ENCODE data around the gene RBMS1. TPM values are rescaled to one million over a fixed set of nuclear protein-coding genes. Genes with fewer than 3 reads are reported as not detected.

RBMS1 gene
- total and polyA plus RNA-seq, 2 of the 13 experiments (the other 11 are each of a cell fraction or from before 2014, with no cell fraction given): 55.5 to 110 TPM

- TF ChIP-seq ZBTB14 (CRISPR knock-in tag; IDR thresholded peaks at IDR 0.05): peak; percentile 34; the same call in 1 of the 2 replicates
- no peak for TF ChIP-seq PRMT3 (CRISPR knock-in tag; IDR thresholded peaks at IDR 0.05; ENCODE audit: borderline replicate concordance, low read depth)
- no peak for TF ChIP-seq TARDBP (CRISPR knock-in tag; IDR thresholded peaks at IDR 0.05)
- 0 out of 2 replicates have a peak, but pooled peaks have one; percentile 22 for TF ChIP-seq MTERF4 (CRISPR knock-in tag; IDR thresholded peaks at IDR 0.05)
- TF ChIP-seq IRF2 (CRISPR knock-in tag; IDR thresholded peaks at IDR 0.05): no peak
- no peak for TF ChIP-seq ZNF224 (CRISPR knock-in tag; IDR thresholded peaks at IDR 0.05)
- no peak for TF ChIP-seq BRF2 (CRISPR knock-in tag; IDR thresholded peaks at IDR 0.05)
- peak; percentile 73; the same call in 1 of the 2 replicates for TF ChIP-seq PRDM10 (CRISPR knock-in tag; IDR thresholded peaks at IDR 0.05; ENCODE audit: low read depth)
- no peak for TF ChIP-seq ZNF7 (CRISPR knock-in tag; IDR thresholded peaks at IDR 0.05)
- TF ChIP-seq ETV6 (CRISPR knock-in tag; conservative IDR thresholded peaks at IDR 0.05): no peak
- TF ChIP-seq MTA3 (CRISPR knock-in tag; IDR thresholded peaks at IDR 0.05): no peak
- peak; percentile 3; the same call in 1 of the 2 replicates for TF ChIP-seq DMAP1 (CRISPR knock-in tag; IDR thresholded peaks at IDR 0.05)
- no peak for TF ChIP-seq PLRG1 (conservative IDR thresholded peaks at IDR 0.05)
- no peak for TF ChIP-seq PRPF4 (IDR thresholded peaks at IDR 0.05; ENCODE audit: low read depth, low read length, poor library complexity, severe bottlenecking)
- no peak for TF ChIP-seq PREB (CRISPR knock-in tag; IDR thresholded peaks at IDR 0.05)
- TF ChIP-seq SAFB2 (CRISPR knock-in tag; IDR thresholded peaks at IDR 0.05; ENCODE audit: borderline replicate concordance, low read depth): 0 out of 2 replicates have a peak, but pooled peaks have one; percentile 5
- no peak for TF ChIP-seq ZBTB46 (CRISPR knock-in tag; IDR thresholded peaks at IDR 0.05; ENCODE audit: borderline replicate concordance)
Observed at GRCh38 chr2:160406591-160407392, 86.8 kb downstream of the RBMS1 start (continued).

All from HepG2 (cell line).